ENCODE results near the gene TRERF1. TPM values are rescaled to one million over a fixed set of nuclear protein-coding genes. Genes with fewer than 3 reads are reported as not detected.

The TRERF1 gene
- total and polyA plus RNA-seq, 2 of the 4 experiments (the other 2 are of a cell fraction): 6.3 to 9.9 TPM

- Histone ChIP-seq H2BK20ac (ENCODE audit: low read depth, low read length) (no peak overlapping the region), H4K8ac (ENCODE audit: low read depth in 2 of 2, low read length in 2 of 2) (no peak overlapping the region), H3K9me1 (ENCODE audit: insufficient read depth, low read length) (no peaks in the 10 kb centered on the region), H3K18ac (ENCODE audit: low read depth, low read length) (no peak overlapping the region), H3K9ac (ENCODE audit: low read depth, low read length) (no peak overlapping the region), H4K20me1 (ENCODE audit: insufficient read depth, low read length) (no peaks in the 10 kb centered on the region), H3K79me1 (ENCODE audit: low read depth in 1 of 2, low read length in 2 of 2) (no peaks in the 10 kb centered on the region), H3K27ac (ENCODE audit: insufficient read depth, low read length) (no peak overlapping the region), H2BK15ac (ENCODE audit: low read depth, low read length) (no peak overlapping the region), H3K56ac (ENCODE audit: extremely low read depth, insufficient read depth, low read length) (no peak overlapping the region), H3K4ac (ENCODE audit: low read depth, low read length) (no peak overlapping the region), H4K5ac (ENCODE audit: low read depth, low read length) (no peak overlapping the region), H3K36me3 (ENCODE audit: control insufficient read depth, insufficient read depth, low read length) (no peaks in the 10 kb centered on the region), H3K4me3 (ENCODE audit: insufficient read depth, low read depth, low read length) (no peak overlapping the region), H3K4me2 (ENCODE audit: low read depth, low read length) (no peak overlapping the region), H3K14ac (replicated peaks; ENCODE audit: low read depth, low read length) (no peak overlapping the region), H2BK120ac (ENCODE audit: low read depth, low read length) (no peak overlapping the region), H4K91ac (ENCODE audit: insufficient read depth, low read depth, low read length) (no peak overlapping the region), H2BK5ac (ENCODE audit: low read depth, low read length, poor library complexity, severe bottlenecking) (no peak overlapping the region), H2AFZ (replicated peaks; ENCODE audit: low read length, poor library complexity) (no peak overlapping the region), H2AK9ac (replicated peaks; ENCODE audit: low read depth, low read length, poor library complexity) (no peak overlapping the region), H3K9me3 (ENCODE audit: control insufficient read depth, insufficient read depth, low read length) (peaks cover 12% of the 10 kb centered on the region), H2AK5ac (ENCODE audit: low read depth, low read length) (no peak overlapping the region), H3K27me3 (ENCODE audit: control insufficient read depth, insufficient read depth, low read length) (no peaks in the 10 kb centered on the region; the same call in 1 of the 2 replicates), H3K4me1 (ENCODE audit: control insufficient read depth, insufficient read depth, low read length) (no peaks in the 10 kb centered on the region; the same call in 1 of the 2 replicates), H3K23ac (ENCODE audit: low read depth, low read length) (no peak overlapping the region)
- POLR2A ChIA-PET (ENCODE audit: unreplicated experiment): no interaction called here
- BruUV-seq (replicated peaks): no TSS peak
- no peak for DNase-seq
- dilution Hi-C loops (cut with HindIII; ENCODE audit: low sequenced_read_pairs, unreplicated experiment): no loop called here
- CTCF ChIA-PET: no interaction called here
- in situ Hi-C loops (cut with MboI; ENCODE audit: low sequenced_read_pairs): no loop called here
- ATAC-seq (ENCODE audit: low read depth): no peak
- WGBS, 2 experiments (ENCODE audit: extremely low coverage in 2 of 2, insufficient read length in 1 of 2): no CpG with 5 or more reads among the region's 3 CpGs
- intact Hi-C loops (cut with micrococcal nuclease): no loop called here
- no peak for TF ChIP-seq CEBPB (IDR thresholded peaks at IDR 0.05; ENCODE audit: low read depth, low read length)
- TF ChIP-seq MAZ (IDR thresholded peaks at IDR 0.05; ENCODE audit: borderline replicate concordance, low read depth, low read length): no peak
- TF ChIP-seq FOS (IDR thresholded peaks at IDR 0.05; ENCODE audit: low read depth, low read length): no peak
- TF ChIP-seq RFX5 (IDR thresholded peaks at IDR 0.05; ENCODE audit: low read depth, low read length): no peak
- no peak for TF ChIP-seq USF2 (IDR thresholded peaks at IDR 0.05; ENCODE audit: low read depth, low read length)
- TF ChIP-seq BHLHE40 (IDR thresholded peaks at IDR 0.05; ENCODE audit: low read depth, low read length): no peak
- no peak for TF ChIP-seq POLR2A (IDR thresholded peaks at IDR 0.05; ENCODE audit: low read depth, low read length)
- no peak for TF ChIP-seq ELK1 (IDR thresholded peaks at IDR 0.05; ENCODE audit: borderline replicate concordance, low read depth, low read length)
- no peak for TF ChIP-seq NFE2L2 (IDR thresholded peaks at IDR 0.05; ENCODE audit: low read depth, low read length)
Measured at GRCh38 chr6:42471714-42472113, 20.0 kb upstream of the TRERF1 start.

Measured in IMR-90 (cell line).